ENCODE results near the gene SBNO2.

The SBNO2 gene

DNA sequence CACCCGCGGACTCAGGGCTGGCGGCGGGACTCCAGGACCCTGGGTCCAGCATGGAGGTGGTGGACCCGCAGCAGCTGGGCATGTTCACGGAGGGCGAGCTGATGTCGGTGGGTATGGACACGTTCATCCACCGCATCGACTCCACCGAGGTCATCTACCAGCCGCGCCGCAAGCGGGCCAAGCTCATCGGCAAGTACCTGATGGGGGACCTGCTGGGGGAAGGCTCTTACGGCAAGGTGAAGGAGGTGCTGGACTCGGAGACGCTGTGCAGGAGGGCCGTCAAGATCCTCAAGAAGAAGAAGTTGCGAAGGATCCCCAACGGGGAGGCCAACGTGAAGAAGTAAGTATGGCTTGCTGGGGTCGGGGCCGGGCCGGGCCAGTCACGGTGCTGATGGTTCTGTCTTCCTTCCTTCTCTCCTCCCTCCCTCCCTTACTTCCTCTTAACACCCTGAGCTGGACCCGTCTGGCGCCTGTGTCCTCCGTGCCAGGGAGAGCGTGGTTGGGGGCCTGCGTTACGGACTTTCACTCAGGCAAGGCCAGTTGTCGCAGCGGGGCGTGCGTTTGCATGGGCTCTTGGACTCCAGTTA is 32.9 kb upstream of the SBNO2 start:
- TF ChIP-seq, protein P1, sequence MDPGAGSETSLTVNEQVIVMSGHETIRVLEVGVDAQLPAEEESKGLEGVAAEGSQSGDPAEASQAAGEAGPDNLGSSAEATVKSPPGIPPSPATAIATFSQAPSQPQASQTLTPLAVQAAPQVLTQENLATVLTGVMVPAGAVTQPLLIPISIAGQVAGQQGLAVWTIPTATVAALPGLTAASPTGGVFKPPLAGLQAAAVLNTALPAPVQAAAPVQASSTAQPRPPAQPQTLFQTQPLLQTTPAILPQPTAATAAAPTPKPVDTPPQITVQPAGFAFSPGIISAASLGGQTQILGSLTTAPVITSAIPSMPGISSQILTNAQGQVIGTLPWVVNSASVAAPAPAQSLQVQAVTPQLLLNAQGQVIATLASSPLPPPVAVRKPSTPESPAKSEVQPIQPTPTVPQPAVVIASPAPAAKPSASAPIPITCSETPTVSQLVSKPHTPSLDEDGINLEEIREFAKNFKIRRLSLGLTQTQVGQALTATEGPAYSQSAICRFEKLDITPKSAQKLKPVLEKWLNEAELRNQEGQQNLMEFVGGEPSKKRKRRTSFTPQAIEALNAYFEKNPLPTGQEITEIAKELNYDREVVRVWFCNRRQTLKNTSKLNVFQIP (CRISPR knock-in tag; IDR thresholded peaks at IDR 0.05; ENCODE audit: borderline replicate concordance, low read depth) = no peak
- no peak for TF ChIP-seq ESRRG (CRISPR knock-in tag; IDR thresholded peaks at IDR 0.05)
- TF ChIP-seq ARNTL (CRISPR knock-in tag; IDR thresholded peaks at IDR 0.05; ENCODE audit: borderline replicate concordance, low read depth) = no peak
- TF ChIP-seq PPARA (CRISPR knock-in tag; IDR thresholded peaks at IDR 0.05; ENCODE audit: borderline replicate concordance) = no peak
- TF ChIP-seq ZFP3 (CRISPR knock-in tag; IDR thresholded peaks at IDR 0.05) = no peak
- no peak for TF ChIP-seq SNAI2 (CRISPR knock-in tag; IDR thresholded peaks at IDR 0.05)
- no peak for TF ChIP-seq ZC3H10 (CRISPR knock-in tag; IDR thresholded peaks at IDR 0.05)
- no peak for TF ChIP-seq GLIS3 (CRISPR knock-in tag; IDR thresholded peaks at IDR 0.05)
- TF ChIP-seq CSDC2 (CRISPR knock-in tag; IDR thresholded peaks at IDR 0.05) = no peak
- TF ChIP-seq, protein P2, sequence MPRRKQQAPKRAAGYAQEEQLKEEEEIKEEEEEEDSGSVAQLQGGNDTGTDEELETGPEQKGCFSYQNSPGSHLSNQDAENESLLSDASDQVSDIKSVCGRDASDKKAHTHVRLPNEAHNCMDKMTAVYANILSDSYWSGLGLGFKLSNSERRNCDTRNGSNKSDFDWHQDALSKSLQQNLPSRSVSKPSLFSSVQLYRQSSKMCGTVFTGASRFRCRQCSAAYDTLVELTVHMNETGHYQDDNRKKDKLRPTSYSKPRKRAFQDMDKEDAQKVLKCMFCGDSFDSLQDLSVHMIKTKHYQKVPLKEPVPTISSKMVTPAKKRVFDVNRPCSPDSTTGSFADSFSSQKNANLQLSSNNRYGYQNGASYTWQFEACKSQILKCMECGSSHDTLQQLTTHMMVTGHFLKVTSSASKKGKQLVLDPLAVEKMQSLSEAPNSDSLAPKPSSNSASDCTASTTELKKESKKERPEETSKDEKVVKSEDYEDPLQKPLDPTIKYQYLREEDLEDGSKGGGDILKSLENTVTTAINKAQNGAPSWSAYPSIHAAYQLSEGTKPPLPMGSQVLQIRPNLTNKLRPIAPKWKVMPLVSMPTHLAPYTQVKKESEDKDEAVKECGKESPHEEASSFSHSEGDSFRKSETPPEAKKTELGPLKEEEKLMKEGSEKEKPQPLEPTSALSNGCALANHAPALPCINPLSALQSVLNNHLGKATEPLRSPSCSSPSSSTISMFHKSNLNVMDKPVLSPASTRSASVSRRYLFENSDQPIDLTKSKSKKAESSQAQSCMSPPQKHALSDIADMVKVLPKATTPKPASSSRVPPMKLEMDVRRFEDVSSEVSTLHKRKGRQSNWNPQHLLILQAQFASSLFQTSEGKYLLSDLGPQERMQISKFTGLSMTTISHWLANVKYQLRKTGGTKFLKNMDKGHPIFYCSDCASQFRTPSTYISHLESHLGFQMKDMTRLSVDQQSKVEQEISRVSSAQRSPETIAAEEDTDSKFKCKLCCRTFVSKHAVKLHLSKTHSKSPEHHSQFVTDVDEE (CRISPR knock-in tag; IDR thresholded peaks at IDR 0.05) = no peak
- TF ChIP-seq, protein P3, sequence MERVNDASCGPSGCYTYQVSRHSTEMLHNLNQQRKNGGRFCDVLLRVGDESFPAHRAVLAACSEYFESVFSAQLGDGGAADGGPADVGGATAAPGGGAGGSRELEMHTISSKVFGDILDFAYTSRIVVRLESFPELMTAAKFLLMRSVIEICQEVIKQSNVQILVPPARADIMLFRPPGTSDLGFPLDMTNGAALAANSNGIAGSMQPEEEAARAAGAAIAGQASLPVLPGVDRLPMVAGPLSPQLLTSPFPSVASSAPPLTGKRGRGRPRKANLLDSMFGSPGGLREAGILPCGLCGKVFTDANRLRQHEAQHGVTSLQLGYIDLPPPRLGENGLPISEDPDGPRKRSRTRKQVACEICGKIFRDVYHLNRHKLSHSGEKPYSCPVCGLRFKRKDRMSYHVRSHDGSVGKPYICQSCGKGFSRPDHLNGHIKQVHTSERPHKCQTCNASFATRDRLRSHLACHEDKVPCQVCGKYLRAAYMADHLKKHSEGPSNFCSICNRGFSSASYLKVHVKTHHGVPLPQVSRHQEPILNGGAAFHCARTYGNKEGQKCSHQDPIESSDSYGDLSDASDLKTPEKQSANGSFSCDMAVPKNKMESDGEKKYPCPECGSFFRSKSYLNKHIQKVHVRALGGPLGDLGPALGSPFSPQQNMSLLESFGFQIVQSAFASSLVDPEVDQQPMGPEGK (CRISPR knock-in tag; IDR thresholded peaks at IDR 0.05; ENCODE audit: borderline replicate concordance) = no peak
- peak; percentile 11 for ATAC-seq

DNA sequence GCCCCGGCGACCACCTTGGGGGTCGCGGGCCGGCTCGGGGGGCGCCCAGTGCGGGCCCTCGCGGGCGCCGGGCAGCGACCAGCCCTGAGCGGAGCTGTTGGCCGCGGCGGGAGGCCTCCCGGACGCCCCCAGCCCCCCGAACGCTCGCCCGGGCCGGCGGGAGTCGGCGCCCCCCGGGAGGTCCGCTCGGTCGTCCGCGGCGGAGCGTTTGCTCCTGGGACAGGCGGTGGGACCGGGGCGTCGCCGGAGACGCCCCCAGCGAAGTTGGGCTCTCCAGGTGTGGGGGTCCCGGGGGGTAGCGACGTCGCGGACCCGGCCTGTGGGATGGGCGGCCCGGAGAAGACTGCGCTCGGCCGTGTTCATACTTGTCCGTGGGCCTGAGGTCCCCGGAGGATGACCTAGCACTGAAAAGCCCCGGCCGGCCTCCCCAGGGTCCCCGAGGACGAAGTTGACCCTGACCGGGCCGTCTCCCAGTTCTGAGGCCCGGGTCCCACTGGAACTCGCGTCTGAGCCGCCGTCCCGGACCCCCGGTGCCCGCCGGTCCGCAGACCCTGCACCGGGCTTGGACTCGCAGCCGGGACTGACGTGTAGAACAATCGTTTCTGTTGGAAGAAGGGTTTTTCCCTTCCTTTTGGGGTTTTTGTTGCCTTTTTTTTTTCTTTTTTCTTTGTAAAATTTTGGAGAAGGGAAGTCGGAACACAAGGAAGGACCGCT is 32.2 kb upstream of the SBNO2 start:
- ATAC-seq = no peak
- no peak for TF ChIP-seq OSR1 (CRISPR knock-in tag; IDR thresholded peaks at IDR 0.05)
- TF ChIP-seq, protein P3 (CRISPR knock-in tag; IDR thresholded peaks at IDR 0.05; ENCODE audit: borderline replicate concordance) = no peak
- no peak for TF ChIP-seq TOX (CRISPR knock-in tag; IDR thresholded peaks at IDR 0.05; ENCODE audit: borderline replicate concordance)
- TF ChIP-seq ESRRG (CRISPR knock-in tag; IDR thresholded peaks at IDR 0.05) = no peak
- TF ChIP-seq, protein P1 (CRISPR knock-in tag; IDR thresholded peaks at IDR 0.05; ENCODE audit: borderline replicate concordance, low read depth) = no peak
- TF ChIP-seq TCF4 (CRISPR knock-in tag; IDR thresholded peaks at IDR 0.05; ENCODE audit: borderline replicate concordance) = no peak
- no peak for TF ChIP-seq RARB (CRISPR knock-in tag; IDR thresholded peaks at IDR 0.05)
- TF ChIP-seq ZC3H10 (CRISPR knock-in tag; IDR thresholded peaks at IDR 0.05) = no peak
- TF ChIP-seq, protein P4, sequence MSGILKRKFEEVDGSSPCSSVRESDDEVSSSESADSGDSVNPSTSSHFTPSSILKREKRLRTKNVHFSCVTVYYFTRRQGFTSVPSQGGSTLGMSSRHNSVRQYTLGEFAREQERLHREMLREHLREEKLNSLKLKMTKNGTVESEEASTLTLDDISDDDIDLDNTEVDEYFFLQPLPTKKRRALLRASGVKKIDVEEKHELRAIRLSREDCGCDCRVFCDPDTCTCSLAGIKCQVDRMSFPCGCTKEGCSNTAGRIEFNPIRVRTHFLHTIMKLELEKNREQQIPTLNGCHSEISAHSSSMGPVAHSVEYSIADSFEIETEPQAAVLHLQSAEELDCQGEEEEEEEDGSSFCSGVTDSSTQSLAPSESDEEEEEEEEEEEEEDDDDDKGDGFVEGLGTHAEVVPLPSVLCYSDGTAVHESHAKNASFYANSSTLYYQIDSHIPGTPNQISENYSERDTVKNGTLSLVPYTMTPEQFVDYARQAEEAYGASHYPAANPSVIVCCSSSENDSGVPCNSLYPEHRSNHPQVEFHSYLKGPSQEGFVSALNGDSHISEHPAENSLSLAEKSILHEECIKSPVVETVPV (CRISPR knock-in tag; IDR thresholded peaks at IDR 0.05) = no peak
- no peak for TF ChIP-seq ISL1 (CRISPR knock-in tag; IDR thresholded peaks at IDR 0.05)
- TF ChIP-seq, protein P5, sequence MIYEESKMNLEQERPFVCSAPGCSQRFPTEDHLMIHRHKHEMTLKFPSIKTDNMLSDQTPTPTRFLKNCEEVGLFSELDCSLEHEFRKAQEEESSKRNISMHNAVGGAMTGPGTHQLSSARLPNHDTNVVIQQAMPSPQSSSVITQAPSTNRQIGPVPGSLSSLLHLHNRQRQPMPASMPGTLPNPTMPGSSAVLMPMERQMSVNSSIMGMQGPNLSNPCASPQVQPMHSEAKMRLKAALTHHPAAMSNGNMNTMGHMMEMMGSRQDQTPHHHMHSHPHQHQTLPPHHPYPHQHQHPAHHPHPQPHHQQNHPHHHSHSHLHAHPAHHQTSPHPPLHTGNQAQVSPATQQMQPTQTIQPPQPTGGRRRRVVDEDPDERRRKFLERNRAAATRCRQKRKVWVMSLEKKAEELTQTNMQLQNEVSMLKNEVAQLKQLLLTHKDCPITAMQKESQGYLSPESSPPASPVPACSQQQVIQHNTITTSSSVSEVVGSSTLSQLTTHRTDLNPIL (CRISPR knock-in tag; IDR thresholded peaks at IDR 0.05; ENCODE audit: low read depth) = no peak
- TF ChIP-seq GLIS3 (CRISPR knock-in tag; IDR thresholded peaks at IDR 0.05) = no peak
- TF ChIP-seq ZNF70 (CRISPR knock-in tag; IDR thresholded peaks at IDR 0.05) = no peak
- no peak for TF ChIP-seq SNAI2 (CRISPR knock-in tag; IDR thresholded peaks at IDR 0.05)
- no peak for TF ChIP-seq ZNF565 (CRISPR knock-in tag; conservative IDR thresholded peaks at IDR 0.05; ENCODE audit: low read depth)
